ENCODE results near the gene ARMH4. TPM values are rescaled to one million over a fixed set of nuclear protein-coding genes. Genes with fewer than 3 reads are reported as not detected.

Gene ARMH4
- total RNA-seq, 4 donors from 2014 or later, result 1.2 to 3.7 (median 2.0) TPM

DNA sequence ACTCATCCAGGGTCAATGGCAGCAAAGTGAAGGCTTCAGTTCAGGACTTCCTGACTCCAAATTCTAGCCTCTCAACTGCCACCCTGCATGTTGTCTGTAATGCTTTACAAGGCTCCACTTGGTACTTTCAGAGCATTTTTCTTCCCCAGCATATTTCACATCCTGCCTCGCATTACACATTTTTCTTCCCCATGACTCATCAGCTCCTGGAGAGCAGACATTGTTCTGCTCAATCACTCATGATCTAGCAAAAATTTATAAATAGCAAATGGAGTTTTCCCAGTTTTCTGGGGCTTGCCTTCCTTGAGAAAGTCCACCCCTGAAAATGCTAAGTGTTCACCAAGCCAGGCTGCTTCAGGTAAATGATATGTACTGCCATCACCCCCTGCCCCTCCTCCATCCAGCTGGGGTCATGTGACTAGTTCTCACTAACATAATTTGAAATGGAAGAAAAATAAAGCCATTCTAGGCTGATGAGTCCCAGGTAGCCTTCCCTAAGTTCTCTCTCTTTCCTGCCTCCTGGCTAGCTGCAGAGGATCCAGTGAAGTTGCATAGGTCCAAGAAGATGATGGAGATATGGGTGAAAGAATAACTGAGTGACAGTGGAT lies 69.4 kb downstream of the ARMH4 start:
- no peaks in the 10 kb centered on the region for H3K27me3 ChIP-seq
- DNase-seq, result no peak
- H3K4me1 ChIP-seq, result no peaks in the 10 kb centered on the region
- in situ Hi-C loops (cut with MboI; ENCODE audit: low sequenced_read_pairs in 4 of 4), result no loop called here
- intact Hi-C loops (cut with DNase I; ENCODE audit: low total_unique reads), result no loop called here
- no peak for TF ChIP-seq POLR2A (IDR thresholded peaks at IDR 0.05)
- TF ChIP-seq, protein P1, sequence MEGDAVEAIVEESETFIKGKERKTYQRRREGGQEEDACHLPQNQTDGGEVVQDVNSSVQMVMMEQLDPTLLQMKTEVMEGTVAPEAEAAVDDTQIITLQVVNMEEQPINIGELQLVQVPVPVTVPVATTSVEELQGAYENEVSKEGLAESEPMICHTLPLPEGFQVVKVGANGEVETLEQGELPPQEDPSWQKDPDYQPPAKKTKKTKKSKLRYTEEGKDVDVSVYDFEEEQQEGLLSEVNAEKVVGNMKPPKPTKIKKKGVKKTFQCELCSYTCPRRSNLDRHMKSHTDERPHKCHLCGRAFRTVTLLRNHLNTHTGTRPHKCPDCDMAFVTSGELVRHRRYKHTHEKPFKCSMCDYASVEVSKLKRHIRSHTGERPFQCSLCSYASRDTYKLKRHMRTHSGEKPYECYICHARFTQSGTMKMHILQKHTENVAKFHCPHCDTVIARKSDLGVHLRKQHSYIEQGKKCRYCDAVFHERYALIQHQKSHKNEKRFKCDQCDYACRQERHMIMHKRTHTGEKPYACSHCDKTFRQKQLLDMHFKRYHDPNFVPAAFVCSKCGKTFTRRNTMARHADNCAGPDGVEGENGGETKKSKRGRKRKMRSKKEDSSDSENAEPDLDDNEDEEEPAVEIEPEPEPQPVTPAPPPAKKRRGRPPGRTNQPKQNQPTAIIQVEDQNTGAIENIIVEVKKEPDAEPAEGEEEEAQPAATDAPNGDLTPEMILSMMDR (IDR thresholded peaks at IDR 0.05 in 4 of 5, conservative IDR thresholded peaks at IDR 0.05 in 1 of 5), result no peak
- no peaks in the 10 kb centered on the region for H3K9me3 ChIP-seq
- ATAC-seq, result no peak
- no peak overlapping the region for H3K4me3 ChIP-seq
- peak overlapping the region in 2 of 4 donors; percentile 23 to 35 for H3K27ac ChIP-seq
- H3K36me3 ChIP-seq, result no peaks in the 10 kb centered on the region

DNA sequence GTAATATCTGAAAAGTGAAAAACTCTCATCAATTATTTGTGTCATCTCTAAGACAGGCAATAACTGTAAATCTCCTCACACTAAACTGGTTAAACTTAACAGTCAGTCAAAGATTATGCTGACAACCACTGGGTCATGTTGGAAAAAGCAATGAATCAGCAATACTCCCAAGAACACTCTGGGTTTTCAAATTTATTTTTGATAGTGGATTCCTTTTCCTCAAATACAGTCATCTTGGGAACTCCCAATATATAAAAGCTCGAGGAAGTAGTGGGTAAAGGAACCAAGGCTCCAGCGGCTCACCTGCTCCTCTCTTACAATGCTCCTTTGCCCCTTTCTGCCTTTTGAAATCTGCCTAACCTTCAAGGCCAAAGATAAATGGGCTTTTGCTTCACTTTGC lies 70.0 kb downstream of the ARMH4 start:
- H3K4me1 ChIP-seq, result no peaks in the 10 kb centered on the region
- H3K36me3 ChIP-seq, result no peaks in the 10 kb centered on the region
- no peak overlapping the region for H3K4me3 ChIP-seq
- peak overlapping the region in 1 of 4 donors; percentile 21 for H3K27ac ChIP-seq
- TF ChIP-seq POLR2A (IDR thresholded peaks at IDR 0.05), result no peak
- TF ChIP-seq, protein P1 (IDR thresholded peaks at IDR 0.05 in 4 of 5, conservative IDR thresholded peaks at IDR 0.05 in 1 of 5), result no peak
- in situ Hi-C loops (cut with MboI; ENCODE audit: low sequenced_read_pairs in 4 of 4) (no loop called here), intact Hi-C loops (cut with DNase I; ENCODE audit: low total_unique reads) (no loop called here)
- H3K9me3 ChIP-seq, result no peaks in the 10 kb centered on the region
- DNase-seq (no peak), ATAC-seq (no peak)
- no peaks in the 10 kb centered on the region for H3K27me3 ChIP-seq

DNA sequence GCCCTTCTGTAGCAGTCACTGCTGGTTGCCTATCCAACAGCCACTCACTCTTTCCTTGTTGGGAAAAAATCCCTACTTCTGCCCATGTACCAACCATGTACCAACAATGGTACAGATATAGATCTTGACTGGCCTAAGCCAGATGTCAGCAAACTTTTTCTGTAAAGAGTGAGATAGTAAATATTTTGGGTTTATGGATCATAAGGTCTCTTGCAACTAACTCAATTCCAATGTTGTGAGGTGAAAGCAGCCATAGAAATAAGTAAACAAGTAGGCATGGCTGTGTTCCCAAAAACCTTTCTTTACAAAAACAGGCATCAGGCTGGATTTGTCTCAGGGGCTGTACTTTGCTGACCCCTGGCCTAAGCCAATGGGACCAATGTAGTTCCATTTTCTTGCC lies 73.5 kb downstream of the ARMH4 start:
- Histone ChIP-seq H3K36me3 (no peaks in the 10 kb centered on the region), H3K27ac (no peak overlapping the region), H3K4me3 (no peak overlapping the region), H3K9me3 (no peaks in the 10 kb centered on the region), H3K4me1 (no peaks in the 10 kb centered on the region), H3K27me3 (no peaks in the 10 kb centered on the region)
- TF ChIP-seq, protein P1 (IDR thresholded peaks at IDR 0.05 in 4 of 5, conservative IDR thresholded peaks at IDR 0.05 in 1 of 5), result no peak
- TF ChIP-seq POLR2A (IDR thresholded peaks at IDR 0.05), result no peak
- intact Hi-C loops (cut with DNase I; ENCODE audit: low total_unique reads), result no loop called here
- ATAC-seq, result no peak
- no peak for DNase-seq
- in situ Hi-C loops (cut with MboI; ENCODE audit: low sequenced_read_pairs in 4 of 4), result loop anchor here in 1 of 4 donors (10.0 kb wide), 1 partner anchor 594 kb away; no protein-coding TSS in a partner anchor

DNA sequence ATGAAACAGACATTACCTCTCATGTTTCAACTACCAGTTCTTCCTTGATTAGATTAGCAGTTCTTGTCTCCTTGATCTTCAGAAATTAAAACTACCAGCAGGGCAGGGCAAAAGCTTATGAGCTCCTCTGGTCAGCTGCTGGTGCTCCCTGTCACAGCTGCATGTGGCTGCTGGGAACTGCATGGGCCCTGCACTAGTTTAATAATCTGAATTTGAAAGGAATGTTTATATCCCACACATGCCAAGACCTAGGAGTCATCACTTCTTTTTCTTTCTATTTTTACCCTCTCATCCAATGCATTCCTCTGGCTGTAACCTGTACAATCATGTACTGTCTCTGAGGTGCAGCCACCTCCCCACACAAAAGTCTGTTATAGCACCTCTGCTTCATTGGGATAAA lies 73.9 kb downstream of the ARMH4 start:
- no peak for ATAC-seq
- Histone ChIP-seq H3K27ac (no peak overlapping the region), H3K36me3 (no peaks in the 10 kb centered on the region), H3K9me3 (no peaks in the 10 kb centered on the region), H3K4me1 (no peaks in the 10 kb centered on the region), H3K27me3 (no peaks in the 10 kb centered on the region), H3K4me3 (no peak overlapping the region)
- DNase-seq, result no peak
- in situ Hi-C loops (cut with MboI; ENCODE audit: low sequenced_read_pairs in 4 of 4), result loop anchor here in 1 of 4 donors (10.0 kb wide), 1 partner anchor 593 kb away; no protein-coding TSS in a partner anchor
- intact Hi-C loops (cut with DNase I; ENCODE audit: low total_unique reads), result no loop called here
- TF ChIP-seq, protein P1 (IDR thresholded peaks at IDR 0.05 in 4 of 5, conservative IDR thresholded peaks at IDR 0.05 in 1 of 5), result no peak
- no peak for TF ChIP-seq POLR2A (IDR thresholded peaks at IDR 0.05)

DNA sequence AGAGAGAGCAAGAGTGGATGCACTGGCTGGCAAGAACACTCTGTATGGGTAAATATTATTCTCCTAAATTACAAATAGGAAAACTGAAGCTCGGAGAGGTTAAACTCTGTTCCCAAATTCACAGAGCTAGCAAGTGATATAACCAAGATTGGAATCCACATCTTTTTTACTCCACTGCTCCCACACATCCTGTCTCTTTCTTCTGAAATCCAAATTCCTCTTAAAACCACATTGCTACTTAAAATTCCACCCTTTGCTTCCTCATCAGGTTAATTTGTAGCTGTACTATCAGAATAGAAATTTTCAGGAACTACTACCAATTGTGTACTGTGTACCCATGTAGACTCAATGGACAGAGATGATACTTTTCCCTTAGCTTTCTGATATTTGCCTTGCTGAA lies 74.4 kb downstream of the ARMH4 start:
- Histone ChIP-seq H3K4me3 (no peak overlapping the region), H3K27me3 (no peaks in the 10 kb centered on the region), H3K9me3 (no peaks in the 10 kb centered on the region), H3K27ac (no peak overlapping the region), H3K4me1 (no peaks in the 10 kb centered on the region), H3K36me3 (no peaks in the 10 kb centered on the region)
- in situ Hi-C loops (cut with MboI; ENCODE audit: low sequenced_read_pairs in 4 of 4) (loop anchor here in 1 of 4 donors (10.0 kb wide), 1 partner anchor 593 kb away; no protein-coding TSS in a partner anchor), intact Hi-C loops (cut with DNase I; ENCODE audit: low total_unique reads) (no loop called here)
- TF ChIP-seq POLR2A (IDR thresholded peaks at IDR 0.05), result no peak
- TF ChIP-seq, protein P1 (IDR thresholded peaks at IDR 0.05 in 4 of 5, conservative IDR thresholded peaks at IDR 0.05 in 1 of 5), result no peak
- DNase-seq, result no peak
- ATAC-seq, result no peak
